ENCODE results near the gene SDK2.

DNA sequence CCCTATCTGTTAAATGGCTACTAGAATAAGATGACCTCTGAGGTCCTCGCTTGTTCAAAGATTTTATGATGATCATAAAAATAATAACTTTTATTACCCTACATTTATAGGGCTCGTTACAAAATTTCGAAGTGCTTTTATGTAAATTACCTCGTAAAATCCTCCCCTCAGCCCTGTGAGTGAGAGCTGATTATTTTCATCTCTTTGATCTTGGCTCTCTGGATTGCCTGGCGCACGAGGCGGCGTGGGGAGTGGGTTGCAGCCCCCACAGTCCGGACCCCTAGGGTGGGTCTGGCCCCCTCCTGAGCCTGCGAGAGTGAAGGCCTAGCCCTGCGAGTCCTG, 1.6 kb downstream of the SDK2 start:
- no peak for TF ChIP-seq CTCF (IDR thresholded peaks at IDR 0.05)
- no peak for TF ChIP-seq POLR2A (IDR thresholded peaks at IDR 0.05)
